SK-N-SH (cell line): ENCODE results near the gene CAPN3. TPM values are rescaled to one million over a fixed set of nuclear protein-coding genes. Genes with fewer than 3 reads are reported as not detected.
"Not testable (repeated sequence)": the region's sequence is repeated elsewhere in the genome, so short reads cannot be mapped to it uniquely, and the experiment has no call there.

Experiments used
- CTCF ChIA-PET: fragments of 300-600, 350-600 bp; formaldehyde crosslinking; extraction: SDS; loops from one replicate; lab custom pipeline; 2021; lab: Yijun Ruan, JAX
- POLR2A ChIA-PET: fragments of 350-600 bp; sonication (Branson Sonifier 250); formaldehyde crosslinking; extraction: SDS; loops from one replicate; lab custom pipeline; 2020; ENCODE audit warnings: antibody characterized with exemption, inconsistent platforms; lab: Yijun Ruan, JAX
- DNase-seq: peaks from one replicate; pipeline ENCODE4 v3.0.0; 2012
- H2AFZ ChIP-seq: fragments of 200-600 bp; sonication (generic); 2 replicates; pipeline ENCODE4 v1.8.1; 2016; ENCODE audit warnings: antibody characterized with exemption, mild to moderate bottlenecking, low read depth
- H3F3A ChIP-seq: fragments of 200-600 bp; sonication (generic); replicated peaks from 2 replicates; pipeline ENCODE3; 2016; ENCODE audit warnings: antibody characterized with exemption, mild to moderate bottlenecking; ENCODE audit not compliant: insufficient read depth
- H3K27ac ChIP-seq, 2 experiments: fragments of 200-500 bp in 1 of 2; fragments of 200-600 bp in 1 of 2; sonication (Bioruptor generic) in 1 of 2; sonication (generic), shearing (Covaris generic) in 1 of 2; 2 replicates each; pipeline versions ENCODE4 v1.5.1 to v1.6.1; 2014 to 2016; ENCODE audit warnings: low read depth in 2 of 2, inconsistent platforms in 1 of 2, low read length in 1 of 2, mild to moderate bottlenecking in 1 of 2, mixed read lengths in 1 of 2
- H3K27me3 ChIP-seq: fragments of 200-600 bp; sonication (generic), shearing (Covaris generic); 2 replicates; pipeline ENCODE4 v1.6.1; 2016; ENCODE audit warnings: mixed run types; ENCODE audit not compliant: insufficient read depth
- H3K36me3 ChIP-seq, 2 experiments: fragments of 200-500 bp in 1 of 2; fragments of 200-600 bp in 1 of 2; sonication (Bioruptor generic) in 1 of 2; sonication (generic) in 1 of 2; replicated peaks in 1 of 2; 2 replicates each; pipeline versions ENCODE3 to v1.5.1; 2014 to 2016; ENCODE audit warnings: low read length in 1 of 2, mild to moderate bottlenecking in 1 of 2; ENCODE audit not compliant: insufficient read depth in 2 of 2, control insufficient read depth in 1 of 2
- H3K4me1 ChIP-seq, 2 experiments: fragments of 200-500 bp in 1 of 2; fragments of 200-600 bp in 1 of 2; sonication (Bioruptor generic) in 1 of 2; sonication (generic), shearing (Covaris generic) in 1 of 2; 2 replicates each; pipeline versions ENCODE4 v1.5.1 to v1.6.1; 2014 to 2016; ENCODE audit warnings: low read depth in 1 of 2, low read length in 1 of 2, mixed run types in 1 of 2; ENCODE audit not compliant: insufficient read depth in 2 of 2, control insufficient read depth in 1 of 2
- H3K4me2 ChIP-seq: fragments of 200-600 bp; sonication (generic), shearing (Covaris generic); 2 replicates; pipeline ENCODE4 v1.6.1; 2017; ENCODE audit warnings: mixed run types
- H3K4me3 ChIP-seq, 2 experiments: fragments of 200-500 bp in 1 of 2; fragments of 200-600 bp in 1 of 2; sonication (Bioruptor generic) in 1 of 2; sonication (generic), shearing (Covaris generic) in 1 of 2; 2 replicates each; pipeline versions ENCODE4 v1.5.1 to v1.8.1; 2014 to 2016; ENCODE audit warnings: low read depth in 2 of 2, inconsistent platforms in 1 of 2, low read length in 1 of 2, mild to moderate bottlenecking in 1 of 2, mixed read lengths in 1 of 2, moderate library complexity in 1 of 2
- H3K79me2 ChIP-seq: fragments of 200-600 bp; sonication (generic); 2 replicates; pipeline ENCODE4 v1.8.1; 2017; ENCODE audit warnings: mild to moderate bottlenecking; ENCODE audit not compliant: insufficient read depth
- H3K9ac ChIP-seq: fragments of 200-600 bp; sonication (generic); 2 replicates; pipeline ENCODE4 v1.6.1; 2017; ENCODE audit warnings: mixed run types
- H3K9me2 ChIP-seq: fragments of 200-600 bp; sonication (generic); 2 replicates; pipeline ENCODE4 v1.6.1; 2017; ENCODE audit warnings: mixed run types
- H3K9me3 ChIP-seq: fragments of 200-600 bp; sonication (generic); 2 replicates; pipeline ENCODE4 v1.6.1; 2017; ENCODE audit warnings: mixed run types, mild to moderate bottlenecking, moderate library complexity
- H4K20me1 ChIP-seq: fragments of 200-600 bp; sonication (generic); 2 replicates; pipeline ENCODE4 v1.6.1; 2017; ENCODE audit warnings: mild to moderate bottlenecking, mixed run types; ENCODE audit not compliant: insufficient read depth
- ELF1 ChIP-seq: IDR thresholded peaks from 2 replicates; pipeline ENCODE4 v1.4.0; 2012
- EP300 ChIP-seq, 2 experiments: IDR thresholded peaks; 2 replicates each; pipeline versions ENCODE4 v1.4.0 to v1.6.1; 2012; ENCODE audit warnings: borderline replicate concordance in 1 of 2, low read depth in 1 of 2, low read length in 1 of 2
- FOXM1 ChIP-seq: IDR thresholded peaks from 2 replicates; pipeline ENCODE4 v1.4.0; 2012; ENCODE audit warnings: low read depth, mild to moderate bottlenecking
- MEF2A ChIP-seq: IDR thresholded peaks from 2 replicates; pipeline ENCODE4 v1.4.0; 2012; ENCODE audit warnings: low read depth, borderline replicate concordance
- MXI1 ChIP-seq: IDR thresholded peaks from 2 replicates; pipeline ENCODE4 v1.6.1; 2012; ENCODE audit warnings: mild to moderate bottlenecking, low read depth, low read length, improper control_type of control experiment
- NRF1 ChIP-seq: IDR thresholded peaks from 2 replicates; pipeline ENCODE4 v1.6.1; 2012; ENCODE audit warnings: low read depth, mild to moderate bottlenecking, low read length
- PBX3 ChIP-seq: IDR thresholded peaks from 2 replicates; pipeline ENCODE4; 2012
- POLR2AphosphoS5 ChIP-seq: IDR thresholded peaks from 2 replicates; pipeline ENCODE4 v1.6.1; 2012; ENCODE audit warnings: low read depth, low read length
- RAD21 ChIP-seq: IDR thresholded peaks from 2 replicates; pipeline ENCODE4 v1.6.1; 2012; ENCODE audit warnings: mild to moderate bottlenecking, low read length
- RCOR1 ChIP-seq: fragments of 150-350 bp; IDR thresholded peaks from 2 replicates; pipeline ENCODE4 v1.6.1; 2017; ENCODE audit warnings: antibody characterized with exemption, low read length
- RXRA ChIP-seq: IDR thresholded peaks from 2 replicates; pipeline ENCODE4 v1.4.0; 2012; ENCODE audit warnings: low read depth, mild to moderate bottlenecking, borderline replicate concordance
- SIN3A ChIP-seq: IDR thresholded peaks from 2 replicates; pipeline ENCODE4 v1.6.1; 2012; ENCODE audit warnings: low read depth, mild to moderate bottlenecking, low read length, moderate library complexity, borderline replicate concordance
- SMC3 ChIP-seq: IDR thresholded peaks from 2 replicates; pipeline ENCODE4 v1.6.1; 2012; ENCODE audit warnings: low read depth, low read length, improper control_type of control experiment
- TCF12 ChIP-seq: IDR thresholded peaks from 2 replicates; pipeline ENCODE4 v1.4.0; 2012
- USF1 ChIP-seq: IDR thresholded peaks from 2 replicates; pipeline ENCODE4 v1.4.0; 2012; ENCODE audit warnings: low read depth, borderline replicate concordance
- USF2 ChIP-seq: fragments of 150-350 bp; IDR thresholded peaks from 2 replicates; pipeline ENCODE4 v1.6.1; 2017; ENCODE audit warnings: antibody characterized with exemption, low read length, low read depth, borderline replicate concordance
- YY1 ChIP-seq: IDR thresholded peaks from 2 replicates; pipeline ENCODE4 v1.4.0; 2012; ENCODE audit warnings: low read depth, mild to moderate bottlenecking
- WGBS: methylation state at CpG from one replicate; pipeline ENCODE4 v1.1.6; 2017; ENCODE audit warnings: low lambda C conversion rate; 5-methylcytosine and 5-hydroxymethylcytosine counted together
- polyA plus RNA-seq, 3 experiments: library from polyadenylated mRNA; depleted of rRNA; stranded (reverse); fragments of >200 nt; gene quantifications; 2 replicates each; pipeline ENCODE4 v1.2.3, GENCODE V29; 2012
- TF ChIP-seq, protein P1 (sequence below): fragments of 200-600 bp; sonication (generic); IDR thresholded peaks from 2 replicates; pipeline ENCODE4 v1.6.1; 2017; ENCODE audit warnings: antibody characterized with exemption, mild to moderate bottlenecking, moderate library complexity
- TF ChIP-seq, protein P2 (sequence below): fragments of 150-350 bp; IDR thresholded peaks from 2 replicates; pipeline ENCODE4 v1.6.1; 2016; ENCODE audit warnings: mild to moderate bottlenecking, low read depth, low read length

Gene CAPN3
- polyA plus RNA-seq, 1 of the 3 experiments (the other 2 are of a cell fraction), result 1.8 TPM

GRCh38 chr15:42314818-42315217 lies 44.5 kb upstream of the CAPN3 start (continued):
- TF ChIP-seq, protein P1, sequence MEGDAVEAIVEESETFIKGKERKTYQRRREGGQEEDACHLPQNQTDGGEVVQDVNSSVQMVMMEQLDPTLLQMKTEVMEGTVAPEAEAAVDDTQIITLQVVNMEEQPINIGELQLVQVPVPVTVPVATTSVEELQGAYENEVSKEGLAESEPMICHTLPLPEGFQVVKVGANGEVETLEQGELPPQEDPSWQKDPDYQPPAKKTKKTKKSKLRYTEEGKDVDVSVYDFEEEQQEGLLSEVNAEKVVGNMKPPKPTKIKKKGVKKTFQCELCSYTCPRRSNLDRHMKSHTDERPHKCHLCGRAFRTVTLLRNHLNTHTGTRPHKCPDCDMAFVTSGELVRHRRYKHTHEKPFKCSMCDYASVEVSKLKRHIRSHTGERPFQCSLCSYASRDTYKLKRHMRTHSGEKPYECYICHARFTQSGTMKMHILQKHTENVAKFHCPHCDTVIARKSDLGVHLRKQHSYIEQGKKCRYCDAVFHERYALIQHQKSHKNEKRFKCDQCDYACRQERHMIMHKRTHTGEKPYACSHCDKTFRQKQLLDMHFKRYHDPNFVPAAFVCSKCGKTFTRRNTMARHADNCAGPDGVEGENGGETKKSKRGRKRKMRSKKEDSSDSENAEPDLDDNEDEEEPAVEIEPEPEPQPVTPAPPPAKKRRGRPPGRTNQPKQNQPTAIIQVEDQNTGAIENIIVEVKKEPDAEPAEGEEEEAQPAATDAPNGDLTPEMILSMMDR, result no peak
- TF ChIP-seq USF1 (no peak), EP300 (IDR thresholded peaks at IDR 0.05; ENCODE audit: borderline replicate concordance in 1 of 2, low read depth in 1 of 2, low read length in 1 of 2) (no peak), FOXM1 (no peak), RXRA (no peak), SMC3 (no peak), MXI1 (no peak)
- TF ChIP-seq, all 33 proteins: peak for 0

- Histone ChIP-seq H2AFZ (no peak overlapping the region), H3K36me3 (peaks cover 3 to 4% of the 10 kb centered on the region in 2 experiments), H3K27ac (no peak overlapping the region), H3K79me2 (no peaks in the 10 kb centered on the region), H3K4me1 (no peaks in the 10 kb centered on the region), H4K20me1 (no peaks in the 10 kb centered on the region), H3K9me2 (no peaks in the 10 kb centered on the region), H3F3A (no peaks in the 10 kb centered on the region), H3K27me3 (no peaks in the 10 kb centered on the region), H3K9me3 (no peaks in the 10 kb centered on the region), H3K4me3 (no peak overlapping the region), H3K9ac (no peak overlapping the region), H3K4me2 (no peak overlapping the region)
- POLR2A ChIA-PET, result no interaction called here
- WGBS, result 45% methylated on average over 1 of the region's 1 CpG
- CTCF ChIA-PET, result no interaction called here
- DNase-seq, result no peak
- TF ChIP-seq RXRA (no peak), RAD21 (no peak), ELF1 (no peak), NRF1 (no peak), RCOR1 (no peak), SMC3 (no peak), MEF2A (no peak), SIN3A (no peak), POLR2AphosphoS5 (no peak), MXI1 (no peak), PBX3 (no peak), USF2 (no peak), TCF12 (no peak), YY1 (no peak)
- TF ChIP-seq, protein P2, sequence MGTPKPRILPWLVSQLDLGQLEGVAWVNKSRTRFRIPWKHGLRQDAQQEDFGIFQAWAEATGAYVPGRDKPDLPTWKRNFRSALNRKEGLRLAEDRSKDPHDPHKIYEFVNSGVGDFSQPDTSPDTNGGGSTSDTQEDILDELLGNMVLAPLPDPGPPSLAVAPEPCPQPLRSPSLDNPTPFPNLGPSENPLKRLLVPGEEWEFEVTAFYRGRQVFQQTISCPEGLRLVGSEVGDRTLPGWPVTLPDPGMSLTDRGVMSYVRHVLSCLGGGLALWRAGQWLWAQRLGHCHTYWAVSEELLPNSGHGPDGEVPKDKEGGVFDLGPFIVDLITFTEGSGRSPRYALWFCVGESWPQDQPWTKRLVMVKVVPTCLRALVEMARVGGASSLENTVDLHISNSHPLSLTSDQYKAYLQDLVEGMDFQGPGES, result no peak
These were observed 43.8 kb upstream of the CAPN3 start for GRCh38 chr15:42315521-42315920.

GRCh38 chr15:42316282-42316805 lies 43.0 kb upstream of the CAPN3 start:
- H3K27ac ChIP-seq, H3K4me1 ChIP-seq, H3K4me3 ChIP-seq, CTCF ChIA-PET, H2AFZ ChIP-seq, POLR2A ChIA-PET, H3K27me3 ChIP-seq, H3K4me2 ChIP-seq, H3F3A ChIP-seq, DNase-seq, H3K36me3 ChIP-seq, H3K79me2 ChIP-seq, H3K9me3 ChIP-seq, H3K9ac ChIP-seq, H4K20me1 ChIP-seq, H3K9me2 ChIP-seq: not testable (repeated sequence)
- WGBS, result 76% methylated on average over 11 of the region's 11 CpGs
